GM19238 (cell line): Measurements from ENCODE around the gene ANO1.
"Not testable (repeated sequence)": the region's sequence is repeated elsewhere in the genome, so short reads cannot be mapped to it uniquely, and the experiment has no call there.

Source experiments
- DNase-seq: peaks from one replicate; pipeline ENCODE4 v3.0.0; 2011; ENCODE audit warnings: low spot score; ENCODE audit not compliant: insufficient read length

The ANO1 gene

GRCh38 chr11:70189622-70190021 lies 111.5 kb downstream of the ANO1 start:
- no peak for DNase-seq

- DNase-seq, result peak; percentile 39
Observed at GRCh38 chr11:70191495-70192140, 113.5 kb downstream of the ANO1 start.

- no peak for DNase-seq
Observed at GRCh38 chr11:70192666-70193410, 114.7 kb downstream of the ANO1 start.

- DNase-seq, result no peak
Observed at GRCh38 chr11:70193411-70194292, 115.5 kb downstream of the ANO1 start.

- no peak for DNase-seq
Observed at GRCh38 chr11:70194792-70195791, 117.0 kb downstream of the ANO1 start.

GRCh38 chr11:70200212-70200844 lies 122.2 kb downstream of the ANO1 start:
- DNase-seq, result no peak

- DNase-seq, result not testable (repeated sequence)
Observed at GRCh38 chr11:70201047-70201446, 122.9 kb downstream of the ANO1 start.

GRCh38 chr11:70201882-70202861 lies 124.1 kb downstream of the ANO1 start:
- DNase-seq, result no peak

GRCh38 chr11:70202920-70203750 lies 125.0 kb downstream of the ANO1 start, which contains the start of gene FADD:
Gene FADD (plus strand): TSS chr11:70203296. CDS start chr11:70203460, 164 bp downstream.
- peak; percentile 90 for DNase-seq

GRCh38 chr11:70203751-70204465 lies 125.8 kb downstream of the ANO1 start:
- no peak for DNase-seq

- no peak for DNase-seq
Observed at GRCh38 chr11:70204466-70204799, 126.3 kb downstream of the ANO1 start.

GRCh38 chr11:70205049-70205725 lies 127.1 kb downstream of the ANO1 start:
- DNase-seq, result no peak

GRCh38 chr11:70205766-70206165 lies 127.6 kb downstream of the ANO1 start:
- no peak for DNase-seq

GRCh38 chr11:70206226-70206981 lies 128.3 kb downstream of the ANO1 start:
- no peak for DNase-seq

GRCh38 chr11:70206982-70207376 lies 128.9 kb downstream of the ANO1 start:
- DNase-seq, result no peak

- DNase-seq, result no peak
Observed at GRCh38 chr11:70207531-70208131, 129.5 kb downstream of the ANO1 start.
